ENCODE measurements around the gene MRPL39. TPM values are rescaled to one million over a fixed set of nuclear protein-coding genes. Genes with fewer than 3 reads are reported as not detected.

The MRPL39 gene
- total and polyA plus RNA-seq, 2 experiments from 2014 or later, result 50.5 to 132 TPM

DNA sequence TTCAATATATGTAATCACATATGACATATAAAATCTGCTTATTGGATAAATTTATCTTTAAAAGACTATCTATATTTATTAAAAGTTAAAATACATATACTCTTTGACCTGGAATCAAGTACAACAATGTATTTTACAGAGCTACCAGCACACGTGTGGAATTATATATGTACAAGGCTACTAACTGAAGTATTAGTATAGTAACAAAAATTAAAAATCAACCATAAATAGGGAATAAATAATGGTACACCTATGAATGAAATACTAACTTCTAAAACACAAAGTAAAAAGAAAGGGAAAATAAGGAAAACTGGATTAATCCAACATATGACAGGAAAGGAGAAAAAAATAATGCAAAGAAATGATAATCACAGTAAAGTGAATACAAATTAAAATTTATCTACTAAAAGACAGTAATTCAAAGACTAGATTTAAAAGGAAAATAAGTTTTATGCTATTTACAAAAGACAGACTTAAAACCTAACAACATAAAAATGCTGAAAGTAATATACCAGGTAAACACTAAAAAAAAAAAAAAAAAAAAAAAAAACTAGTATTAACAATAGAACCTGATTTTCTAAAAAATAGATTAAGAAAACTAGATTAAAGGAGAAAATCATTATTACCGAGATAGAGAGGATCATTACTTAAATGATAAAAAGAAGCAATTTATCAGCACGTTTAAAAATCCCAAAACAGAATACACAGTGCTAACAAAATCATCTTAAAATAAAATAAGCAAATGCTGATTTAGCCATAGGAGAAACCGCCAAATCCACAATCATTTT, 27.9 kb downstream of the MRPL39 start:
- H3K4me1 ChIP-seq (ENCODE audit: insufficient read depth), result peaks cover 6% of the 10 kb centered on the region; the same call in 1 of the 2 replicates
- no peaks in the 10 kb centered on the region for H4K20me1 ChIP-seq (replicated peaks; ENCODE audit: insufficient read depth)
- H3F3A ChIP-seq (replicated peaks; ENCODE audit: low read depth), result no peaks in the 10 kb centered on the region
- H2AFZ ChIP-seq, result no peak overlapping the region
- TF ChIP-seq ETS1 (IDR thresholded peaks at IDR 0.05) (no peak), ZNF114 (CRISPR knock-in tag; IDR thresholded peaks at IDR 0.05) (no peak), ZNF331 (CRISPR knock-in tag; IDR thresholded peaks at IDR 0.05; ENCODE audit: low read depth) (no peak), EZH2 (IDR thresholded peaks at IDR 0.05; ENCODE audit: low read depth, unreplicated experiment) (no peak), CREB1 (CRISPR knock-in tag; IDR thresholded peaks at IDR 0.05; ENCODE audit: low read depth) (no peak), NANOG (IDR thresholded peaks at IDR 0.05; ENCODE audit: borderline replicate concordance) (no peak), POLR2AphosphoS5 (IDR thresholded peaks at IDR 0.05; ENCODE audit: low read depth) (no peak), JUNB (IDR thresholded peaks at IDR 0.05; ENCODE audit: unreplicated experiment) (no peak), STAT1 (IDR thresholded peaks at IDR 0.05; ENCODE audit: unreplicated experiment) (no peak), EZH2phosphoT487 (IDR thresholded peaks at IDR 0.05; ENCODE audit: unreplicated experiment) (no peak), CTCF (conservative IDR thresholded peaks at IDR 0.05; ENCODE audit: low read depth in 2 of 2) (no peak)
- TF ChIP-seq, protein P1, sequence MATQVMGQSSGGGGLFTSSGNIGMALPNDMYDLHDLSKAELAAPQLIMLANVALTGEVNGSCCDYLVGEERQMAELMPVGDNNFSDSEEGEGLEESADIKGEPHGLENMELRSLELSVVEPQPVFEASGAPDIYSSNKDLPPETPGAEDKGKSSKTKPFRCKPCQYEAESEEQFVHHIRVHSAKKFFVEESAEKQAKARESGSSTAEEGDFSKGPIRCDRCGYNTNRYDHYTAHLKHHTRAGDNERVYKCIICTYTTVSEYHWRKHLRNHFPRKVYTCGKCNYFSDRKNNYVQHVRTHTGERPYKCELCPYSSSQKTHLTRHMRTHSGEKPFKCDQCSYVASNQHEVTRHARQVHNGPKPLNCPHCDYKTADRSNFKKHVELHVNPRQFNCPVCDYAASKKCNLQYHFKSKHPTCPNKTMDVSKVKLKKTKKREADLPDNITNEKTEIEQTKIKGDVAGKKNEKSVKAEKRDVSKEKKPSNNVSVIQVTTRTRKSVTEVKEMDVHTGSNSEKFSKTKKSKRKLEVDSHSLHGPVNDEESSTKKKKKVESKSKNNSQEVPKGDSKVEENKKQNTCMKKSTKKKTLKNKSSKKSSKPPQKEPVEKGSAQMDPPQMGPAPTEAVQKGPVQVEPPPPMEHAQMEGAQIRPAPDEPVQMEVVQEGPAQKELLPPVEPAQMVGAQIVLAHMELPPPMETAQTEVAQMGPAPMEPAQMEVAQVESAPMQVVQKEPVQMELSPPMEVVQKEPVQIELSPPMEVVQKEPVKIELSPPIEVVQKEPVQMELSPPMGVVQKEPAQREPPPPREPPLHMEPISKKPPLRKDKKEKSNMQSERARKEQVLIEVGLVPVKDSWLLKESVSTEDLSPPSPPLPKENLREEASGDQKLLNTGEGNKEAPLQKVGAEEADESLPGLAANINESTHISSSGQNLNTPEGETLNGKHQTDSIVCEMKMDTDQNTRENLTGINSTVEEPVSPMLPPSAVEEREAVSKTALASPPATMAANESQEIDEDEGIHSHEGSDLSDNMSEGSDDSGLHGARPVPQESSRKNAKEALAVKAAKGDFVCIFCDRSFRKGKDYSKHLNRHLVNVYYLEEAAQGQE (IDR thresholded peaks at IDR 0.05; ENCODE audit: unreplicated experiment), result no peak
- TF ChIP-seq, protein P2, sequence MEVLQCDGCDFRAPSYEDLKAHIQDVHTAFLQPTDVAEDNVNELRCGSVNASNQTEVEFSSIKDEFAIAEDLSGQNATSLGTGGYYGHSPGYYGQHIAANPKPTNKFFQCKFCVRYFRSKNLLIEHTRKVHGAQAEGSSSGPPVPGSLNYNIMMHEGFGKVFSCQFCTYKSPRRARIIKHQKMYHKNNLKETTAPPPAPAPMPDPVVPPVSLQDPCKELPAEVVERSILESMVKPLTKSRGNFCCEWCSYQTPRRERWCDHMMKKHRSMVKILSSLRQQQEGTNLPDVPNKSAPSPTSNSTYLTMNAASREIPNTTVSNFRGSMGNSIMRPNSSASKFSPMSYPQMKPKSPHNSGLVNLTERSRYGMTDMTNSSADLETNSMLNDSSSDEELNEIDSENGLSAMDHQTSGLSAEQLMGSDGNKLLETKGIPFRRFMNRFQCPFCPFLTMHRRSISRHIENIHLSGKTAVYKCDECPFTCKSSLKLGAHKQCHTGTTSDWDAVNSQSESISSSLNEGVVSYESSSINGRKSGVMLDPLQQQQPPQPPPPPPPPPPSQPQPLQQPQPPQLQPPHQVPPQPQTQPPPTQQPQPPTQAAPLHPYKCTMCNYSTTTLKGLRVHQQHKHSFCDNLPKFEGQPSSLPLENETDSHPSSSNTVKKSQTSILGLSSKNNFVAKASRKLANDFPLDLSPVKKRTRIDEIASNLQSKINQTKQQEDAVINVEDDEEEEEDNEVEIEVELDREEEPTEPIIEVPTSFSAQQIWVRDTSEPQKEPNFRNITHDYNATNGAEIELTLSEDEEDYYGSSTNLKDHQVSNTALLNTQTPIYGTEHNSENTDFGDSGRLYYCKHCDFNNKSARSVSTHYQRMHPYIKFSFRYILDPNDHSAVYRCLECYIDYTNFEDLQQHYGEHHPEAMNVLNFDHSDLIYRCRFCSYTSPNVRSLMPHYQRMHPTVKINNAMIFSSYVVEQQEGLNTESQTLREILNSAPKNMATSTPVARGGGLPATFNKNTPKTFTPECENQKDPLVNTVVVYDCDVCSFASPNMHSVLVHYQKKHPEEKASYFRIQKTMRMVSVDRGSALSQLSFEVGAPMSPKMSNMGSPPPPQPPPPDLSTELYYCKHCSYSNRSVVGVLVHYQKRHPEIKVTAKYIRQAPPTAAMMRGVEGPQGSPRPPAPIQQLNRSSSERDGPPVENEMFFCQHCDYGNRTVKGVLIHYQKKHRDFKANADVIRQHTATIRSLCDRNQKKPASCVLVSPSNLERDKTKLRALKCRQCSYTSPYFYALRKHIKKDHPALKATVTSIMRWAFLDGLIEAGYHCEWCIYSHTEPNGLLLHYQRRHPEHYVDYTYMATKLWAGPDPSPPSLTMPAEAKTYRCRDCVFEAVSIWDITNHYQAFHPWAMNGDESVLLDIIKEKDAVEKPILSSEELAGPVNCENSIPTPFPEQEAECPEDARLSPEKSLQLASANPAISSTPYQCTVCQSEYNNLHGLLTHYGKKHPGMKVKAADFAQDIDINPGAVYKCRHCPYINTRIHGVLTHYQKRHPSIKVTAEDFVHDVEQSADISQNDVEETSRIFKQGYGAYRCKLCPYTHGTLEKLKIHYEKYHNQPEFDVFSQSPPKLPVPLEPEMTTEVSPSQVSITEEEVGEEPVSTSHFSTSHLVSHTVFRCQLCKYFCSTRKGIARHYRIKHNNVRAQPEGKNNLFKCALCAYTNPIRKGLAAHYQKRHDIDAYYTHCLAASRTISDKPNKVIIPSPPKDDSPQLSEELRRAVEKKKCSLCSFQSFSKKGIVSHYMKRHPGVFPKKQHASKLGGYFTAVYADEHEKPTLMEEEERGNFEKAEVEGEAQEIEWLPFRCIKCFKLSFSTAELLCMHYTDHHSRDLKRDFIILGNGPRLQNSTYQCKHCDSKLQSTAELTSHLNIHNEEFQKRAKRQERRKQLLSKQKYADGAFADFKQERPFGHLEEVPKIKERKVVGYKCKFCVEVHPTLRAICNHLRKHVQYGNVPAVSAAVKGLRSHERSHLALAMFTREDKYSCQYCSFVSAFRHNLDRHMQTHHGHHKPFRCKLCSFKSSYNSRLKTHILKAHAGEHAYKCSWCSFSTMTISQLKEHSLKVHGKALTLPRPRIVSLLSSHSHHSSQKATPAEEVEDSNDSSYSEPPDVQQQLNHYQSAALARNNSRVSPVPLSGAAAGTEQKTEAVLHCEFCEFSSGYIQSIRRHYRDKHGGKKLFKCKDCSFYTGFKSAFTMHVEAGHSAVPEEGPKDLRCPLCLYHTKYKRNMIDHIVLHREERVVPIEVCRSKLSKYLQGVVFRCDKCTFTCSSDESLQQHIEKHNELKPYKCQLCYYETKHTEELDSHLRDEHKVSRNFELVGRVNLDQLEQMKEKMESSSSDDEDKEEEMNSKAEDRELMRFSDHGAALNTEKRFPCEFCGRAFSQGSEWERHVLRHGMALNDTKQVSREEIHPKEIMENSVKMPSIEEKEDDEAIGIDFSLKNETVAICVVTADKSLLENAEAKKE (CRISPR knock-in tag; IDR thresholded peaks at IDR 0.05), result no peak
- Mint-ChIP-seq H3K4me3 (no peak overlapping the region), H3K27ac (no peak overlapping the region), H3K9me3 (no peaks in the 10 kb centered on the region), H3K36me3 (ENCODE audit: low read depth) (peaks cover 15% of the 10 kb centered on the region; the same call in 2 of the 3 replicates), H3K4me1 (peaks cover 3% of the 10 kb centered on the region; the same call in 2 of the 3 replicates), H3K27me3 (ENCODE audit: insufficient read depth, low read depth, poor library complexity) (no peaks in the 10 kb centered on the region)
- H3K36me3 ChIP-seq (ENCODE audit: insufficient read depth), result no peaks in the 10 kb centered on the region
- no peaks in the 10 kb centered on the region for H3K79me2 ChIP-seq (replicated peaks; ENCODE audit: insufficient read depth)
- DNase-seq (ENCODE audit: low spot score) (no peak), ATAC-seq (no peak)
- H3K27ac ChIP-seq (ENCODE audit: low read depth), result no peak overlapping the region
- H3K27me3 ChIP-seq (ENCODE audit: insufficient read depth), result no peaks in the 10 kb centered on the region
- no peaks in the 10 kb centered on the region for H3K9me2 ChIP-seq (ENCODE audit: insufficient read depth)
- H3K4me2 ChIP-seq, result no peak overlapping the region
- H3K4me3 ChIP-seq, result no peak overlapping the region

Data from GM23338 (cell line).